ENCODE measurements around the gene MICAL3. TPM values are rescaled to one million over a fixed set of nuclear protein-coding genes. Genes with fewer than 3 reads are reported as not detected.

MICAL3 gene
- total and polyA plus RNA-seq, 3 donors from 2014 or later: 103 to 106 (median 104) TPM

DNA sequence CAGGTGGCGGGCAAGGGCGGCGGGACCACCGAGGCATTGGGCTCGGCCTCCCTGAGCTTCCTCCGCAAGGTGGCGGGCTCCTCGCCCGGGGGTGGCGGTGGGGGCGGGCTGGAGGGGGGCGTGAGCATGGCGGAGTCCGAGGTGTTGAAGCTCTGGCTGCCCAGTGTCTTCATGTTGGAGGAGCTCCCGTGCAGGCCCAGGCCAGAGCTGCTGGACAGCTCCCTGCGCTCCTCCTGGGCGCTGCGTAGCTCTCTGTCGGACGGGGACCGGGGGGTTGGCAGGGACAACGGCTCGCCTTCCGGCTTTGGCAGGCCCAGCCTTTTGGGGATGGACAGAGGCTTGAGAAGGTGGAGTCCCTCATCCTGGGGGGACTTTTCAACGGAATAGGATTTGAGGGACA, 206.2 kb downstream of the MICAL3 start:
- H3K4me3 ChIP-seq: no peak overlapping the region
- no peaks in the 10 kb centered on the region for H3K36me3 ChIP-seq (ENCODE audit: low read depth, missing control alignments)
- H3K27me3 ChIP-seq: no peaks in the 10 kb centered on the region
- no peak overlapping the region for H3K27ac ChIP-seq
- no peak for DNase-seq
- no peak for TF ChIP-seq POLR2A (IDR thresholded peaks at IDR 0.05)
- intact Hi-C loops (cut with DNase I; ENCODE audit: low total_unique reads): no loop called here
- no peaks in the 10 kb centered on the region for H3K9me3 ChIP-seq
- no peaks in the 10 kb centered on the region for H3K4me1 ChIP-seq
- 86 to 91% methylated on average over 7 to 17 of the region's 25 CpGs for WGBS, 2 donors

DNA sequence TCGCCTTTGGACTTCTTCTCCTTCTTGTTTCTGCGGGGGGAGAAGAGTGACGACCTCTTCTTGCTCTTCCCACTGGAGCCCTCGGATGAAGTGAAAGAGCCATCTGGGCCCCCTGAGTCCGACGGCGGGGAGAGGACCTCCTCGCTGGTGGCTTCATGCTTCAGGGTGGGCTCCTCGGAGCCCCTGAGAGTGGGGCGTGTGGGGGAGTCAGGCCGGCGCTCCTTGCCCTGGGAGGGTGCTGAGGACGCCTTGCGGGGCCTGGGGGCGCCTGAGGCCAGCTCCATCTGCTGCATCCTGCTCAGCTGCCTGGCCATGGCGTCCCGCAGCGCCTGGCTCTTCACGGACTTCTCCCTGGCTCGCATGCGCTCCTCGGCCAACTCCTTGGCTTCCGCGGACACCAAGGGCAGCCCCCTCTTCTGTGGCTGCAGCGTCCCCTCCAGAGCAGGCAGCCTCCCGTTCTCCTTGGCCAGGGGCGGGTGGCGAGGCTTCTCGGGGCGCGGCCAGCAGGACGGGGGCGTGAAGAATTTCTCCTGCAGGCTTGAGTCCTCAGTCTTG, 206.8 kb downstream of the MICAL3 start:
- no peaks in the 10 kb centered on the region for H3K27me3 ChIP-seq
- no peaks in the 10 kb centered on the region for H3K36me3 ChIP-seq (ENCODE audit: low read depth, missing control alignments)

DNA sequence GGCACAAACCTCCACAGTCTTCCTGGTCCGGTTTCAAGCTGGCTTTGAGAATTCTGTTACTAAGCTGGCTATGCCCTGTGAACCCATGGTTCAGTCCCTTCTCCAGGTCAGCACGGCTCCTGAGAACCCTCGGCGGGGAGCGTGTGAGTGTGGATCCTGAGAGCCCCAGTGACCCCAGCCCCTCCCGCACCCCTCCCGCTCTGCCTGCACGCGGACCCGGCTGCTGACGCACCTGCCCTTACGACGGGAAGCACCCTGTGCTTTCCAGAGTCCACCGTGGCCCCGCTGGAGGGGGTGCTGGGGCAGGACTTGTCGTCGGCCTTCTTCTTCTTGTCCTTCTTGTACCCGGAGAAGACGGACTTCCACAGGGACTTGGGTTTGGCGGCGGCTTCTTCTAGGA, 207.3 kb downstream of the MICAL3 start:
- H3K36me3 ChIP-seq (ENCODE audit: low read depth, missing control alignments): no peaks in the 10 kb centered on the region
- H3K27me3 ChIP-seq: no peaks in the 10 kb centered on the region
- TF ChIP-seq, protein P1, sequence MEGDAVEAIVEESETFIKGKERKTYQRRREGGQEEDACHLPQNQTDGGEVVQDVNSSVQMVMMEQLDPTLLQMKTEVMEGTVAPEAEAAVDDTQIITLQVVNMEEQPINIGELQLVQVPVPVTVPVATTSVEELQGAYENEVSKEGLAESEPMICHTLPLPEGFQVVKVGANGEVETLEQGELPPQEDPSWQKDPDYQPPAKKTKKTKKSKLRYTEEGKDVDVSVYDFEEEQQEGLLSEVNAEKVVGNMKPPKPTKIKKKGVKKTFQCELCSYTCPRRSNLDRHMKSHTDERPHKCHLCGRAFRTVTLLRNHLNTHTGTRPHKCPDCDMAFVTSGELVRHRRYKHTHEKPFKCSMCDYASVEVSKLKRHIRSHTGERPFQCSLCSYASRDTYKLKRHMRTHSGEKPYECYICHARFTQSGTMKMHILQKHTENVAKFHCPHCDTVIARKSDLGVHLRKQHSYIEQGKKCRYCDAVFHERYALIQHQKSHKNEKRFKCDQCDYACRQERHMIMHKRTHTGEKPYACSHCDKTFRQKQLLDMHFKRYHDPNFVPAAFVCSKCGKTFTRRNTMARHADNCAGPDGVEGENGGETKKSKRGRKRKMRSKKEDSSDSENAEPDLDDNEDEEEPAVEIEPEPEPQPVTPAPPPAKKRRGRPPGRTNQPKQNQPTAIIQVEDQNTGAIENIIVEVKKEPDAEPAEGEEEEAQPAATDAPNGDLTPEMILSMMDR (IDR thresholded peaks at IDR 0.05): no peak
- no peak for TF ChIP-seq POLR2A (IDR thresholded peaks at IDR 0.05)
- no peak overlapping the region for H3K27ac ChIP-seq
- H3K4me3 ChIP-seq: no peak overlapping the region
- no peaks in the 10 kb centered on the region for H3K9me3 ChIP-seq
- intact Hi-C loops (cut with DNase I; ENCODE audit: low total_unique reads): no loop called here
- H3K4me1 ChIP-seq: no peaks in the 10 kb centered on the region
- DNase-seq: no peak
- 96 to 98% methylated on average over 7 to 21 of the region's 21 CpGs for WGBS, 2 donors

More for the DNA sequence above, 206.8 kb downstream of the MICAL3 start:
- intact Hi-C loops (cut with DNase I; ENCODE audit: low total_unique reads): no loop called here
- no peak overlapping the region for H3K27ac ChIP-seq
- TF ChIP-seq, protein P1 (IDR thresholded peaks at IDR 0.05): no peak
- no peak for TF ChIP-seq POLR2A (IDR thresholded peaks at IDR 0.05)
- no peak for DNase-seq
- H3K9me3 ChIP-seq: no peaks in the 10 kb centered on the region
- no peaks in the 10 kb centered on the region for H3K4me1 ChIP-seq
- no peak overlapping the region for H3K4me3 ChIP-seq
- WGBS, 2 donors: 91 to 93% methylated on average over 8 to 33 of the region's 33 CpGs

DNA sequence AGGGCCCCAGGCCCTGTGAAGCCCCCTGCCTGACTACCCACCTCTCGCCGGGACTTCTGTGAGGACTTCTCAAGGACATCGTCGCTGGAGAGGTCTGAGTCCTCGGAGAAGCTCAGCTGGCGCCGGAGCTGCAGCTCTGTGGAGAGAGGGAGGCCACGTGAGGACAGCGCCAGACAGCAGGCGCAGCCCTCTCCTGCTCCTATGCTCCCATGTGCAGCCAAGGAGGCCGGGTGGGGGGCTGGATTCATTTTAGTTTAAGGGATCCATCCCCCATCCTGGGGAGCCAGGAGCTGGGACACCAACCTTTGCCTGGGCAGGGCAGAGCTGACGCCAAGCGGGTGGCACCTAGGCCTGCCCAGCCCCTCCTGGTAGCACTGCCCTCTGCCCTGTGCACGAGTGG, 207.7 kb downstream of the MICAL3 start:
- no peaks in the 10 kb centered on the region for H3K9me3 ChIP-seq
- DNase-seq: no peak
- H3K36me3 ChIP-seq (ENCODE audit: low read depth, missing control alignments): no peaks in the 10 kb centered on the region
- WGBS, 2 donors: 70 to 88% methylated on average over 3 to 14 of the region's 14 CpGs
- H3K27me3 ChIP-seq: no peaks in the 10 kb centered on the region
- no peak overlapping the region for H3K4me3 ChIP-seq
- H3K27ac ChIP-seq: no peak overlapping the region
- intact Hi-C loops (cut with DNase I; ENCODE audit: low total_unique reads): no loop called here
- TF ChIP-seq, protein P1 (IDR thresholded peaks at IDR 0.05): no peak
- no peak for TF ChIP-seq POLR2A (IDR thresholded peaks at IDR 0.05)
- no peaks in the 10 kb centered on the region for H3K4me1 ChIP-seq

DNA sequence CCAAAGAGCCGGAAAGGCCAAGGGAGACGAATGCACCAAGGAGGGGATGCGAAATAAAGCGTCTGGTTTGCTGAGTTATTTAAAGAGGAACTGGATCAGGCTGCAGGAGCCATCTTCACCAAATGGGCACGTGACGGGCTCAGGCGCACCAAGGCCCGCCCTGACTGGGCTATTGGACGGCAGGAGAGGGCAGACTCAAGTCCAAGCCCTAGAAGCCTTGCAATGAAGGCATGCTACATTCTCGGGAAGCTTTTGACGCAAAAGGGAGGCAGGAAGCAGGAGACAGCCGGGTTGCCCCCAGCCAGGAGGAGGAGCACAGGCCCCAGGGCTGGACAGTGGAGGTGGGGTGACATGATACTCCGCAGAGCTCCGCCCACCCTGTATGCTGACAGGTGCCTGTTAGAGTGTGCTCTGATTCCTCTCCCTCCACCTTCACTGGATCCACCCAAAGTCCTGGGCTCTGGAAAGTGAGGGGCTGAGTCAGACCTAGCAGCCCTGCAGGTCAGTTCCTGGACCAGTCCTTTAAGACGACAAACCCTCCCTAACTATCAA, 208.6 kb downstream of the MICAL3 start:
- Histone ChIP-seq H3K27me3 (no peaks in the 10 kb centered on the region), H3K9me3 (no peaks in the 10 kb centered on the region), H3K36me3 (ENCODE audit: low read depth, missing control alignments) (no peaks in the 10 kb centered on the region), H3K4me3 (no peak overlapping the region), H3K27ac (no peak overlapping the region), H3K4me1 (no peaks in the 10 kb centered on the region)
- TF ChIP-seq, protein P1 (IDR thresholded peaks at IDR 0.05): no peak
- TF ChIP-seq POLR2A (IDR thresholded peaks at IDR 0.05): no peak
- 88 to 90% methylated on average over 14 to 15 of the region's 15 CpGs for WGBS, 2 donors
- DNase-seq: no peak
- intact Hi-C loops (cut with DNase I; ENCODE audit: low total_unique reads): no loop called here

All from testis (tissue), 3 donors.